Activated T-helper 1 cell treated with anti-CD3 and anti-CD28 coated beads, Interleukin-12 subunit alpha, Interleukin-12 subunit beta, Interleukin-2, Interleukin-4 antibody, amounts not matched to agents 30 ng/mL and 10 ng/mL and 1 ng/mL, durations not matched to agents 14 hours and 24 hours and 36 hours (primary cell): Measurements from ENCODE around the gene B4GALT4. TPM values are rescaled to one million over a fixed set of nuclear protein-coding genes. Genes with fewer than 3 reads are reported as not detected.
"Not testable (repeated sequence)": the region's sequence is repeated elsewhere in the genome, so short reads cannot be mapped to it uniquely, and the experiment has no call there.

Experiments used
- DNase-seq: peaks from one replicate; pipeline ENCODE4 v3.0.0; 2021; ENCODE audit warnings: low spot score
- H3K27ac Mint-ChIP-seq: one replicate; pipeline ENCODE4 v1.8.0; 2021; ENCODE audit warnings: mild to moderate bottlenecking, mixed read lengths
- H3K27me3 Mint-ChIP-seq: one replicate; pipeline ENCODE4 v1.8.0; 2022; ENCODE audit warnings: mild to moderate bottlenecking, moderate library complexity, mixed read lengths; ENCODE audit not compliant: insufficient read depth
- H3K36me3 Mint-ChIP-seq: one replicate; pipeline ENCODE4 v1.8.0; 2021; ENCODE audit warnings: low read depth, mixed read lengths
- H3K4me1 Mint-ChIP-seq: one replicate; pipeline ENCODE4 v1.8.0; 2021; ENCODE audit warnings: low read depth, mixed read lengths
- H3K4me3 Mint-ChIP-seq: one replicate; pipeline ENCODE4 v1.8.0; 2021; ENCODE audit warnings: mild to moderate bottlenecking, moderate library complexity, mixed read lengths
- H3K9me3 Mint-ChIP-seq: one replicate; pipeline ENCODE4 v1.8.0; 2021; ENCODE audit warnings: mixed read lengths
- intact Hi-C: fragments of 100-400 bp; cut with micrococcal nuclease; formaldehyde crosslinking; loops from one replicate; pipeline ENCODE4 v1.15.1; 2024
- total RNA-seq: library from RNA; stranded (reverse); gene quantifications from 2 replicates; pipeline ENCODE4 v1.2.3, GENCODE V29; 2022

B4GALT4 gene
- total RNA-seq, 1 donor from 2014 or later: 14.1 TPM

DNA sequence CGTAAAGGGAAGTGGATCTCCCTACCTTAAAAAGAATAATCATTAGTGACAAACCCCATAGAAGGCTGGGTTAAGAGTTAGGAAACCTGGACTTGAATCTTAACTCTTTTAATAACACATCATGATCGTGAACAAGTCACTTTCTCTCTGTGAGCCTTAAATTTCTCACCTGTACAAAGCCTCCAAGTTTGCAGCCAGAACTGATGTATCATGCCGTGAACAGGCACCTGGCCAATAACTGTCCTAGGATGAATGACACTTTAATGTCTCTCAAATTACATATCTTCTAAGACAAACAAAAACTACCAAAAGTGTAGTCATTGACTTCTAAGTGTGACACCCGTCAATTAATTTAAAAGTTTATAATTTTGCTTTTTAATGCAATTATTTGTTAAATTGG lies 63.4 kb downstream of the B4GALT4 start:
- Mint-ChIP-seq H3K27me3 (peaks cover 4% of the 10 kb centered on the region), H3K27ac (no peak overlapping the region), H3K36me3 (no peaks in the 10 kb centered on the region), H3K4me1 (no peaks in the 10 kb centered on the region), H3K9me3 (no peaks in the 10 kb centered on the region), H3K4me3 (no peak overlapping the region)
- intact Hi-C loops: no loop called here
- DNase-seq: no peak

GRCh38 chr3:119176778-119177177 lies 63.9 kb downstream of the B4GALT4 start:
- no peak for DNase-seq
- no peak overlapping the region for H3K4me3 Mint-ChIP-seq
- no peaks in the 10 kb centered on the region for H3K4me1 Mint-ChIP-seq
- H3K27me3 Mint-ChIP-seq: peaks cover 4% of the 10 kb centered on the region
- H3K9me3 Mint-ChIP-seq: no peaks in the 10 kb centered on the region
- H3K27ac Mint-ChIP-seq: no peak overlapping the region
- H3K36me3 Mint-ChIP-seq: no peaks in the 10 kb centered on the region
- intact Hi-C loops: no loop called here

DNA sequence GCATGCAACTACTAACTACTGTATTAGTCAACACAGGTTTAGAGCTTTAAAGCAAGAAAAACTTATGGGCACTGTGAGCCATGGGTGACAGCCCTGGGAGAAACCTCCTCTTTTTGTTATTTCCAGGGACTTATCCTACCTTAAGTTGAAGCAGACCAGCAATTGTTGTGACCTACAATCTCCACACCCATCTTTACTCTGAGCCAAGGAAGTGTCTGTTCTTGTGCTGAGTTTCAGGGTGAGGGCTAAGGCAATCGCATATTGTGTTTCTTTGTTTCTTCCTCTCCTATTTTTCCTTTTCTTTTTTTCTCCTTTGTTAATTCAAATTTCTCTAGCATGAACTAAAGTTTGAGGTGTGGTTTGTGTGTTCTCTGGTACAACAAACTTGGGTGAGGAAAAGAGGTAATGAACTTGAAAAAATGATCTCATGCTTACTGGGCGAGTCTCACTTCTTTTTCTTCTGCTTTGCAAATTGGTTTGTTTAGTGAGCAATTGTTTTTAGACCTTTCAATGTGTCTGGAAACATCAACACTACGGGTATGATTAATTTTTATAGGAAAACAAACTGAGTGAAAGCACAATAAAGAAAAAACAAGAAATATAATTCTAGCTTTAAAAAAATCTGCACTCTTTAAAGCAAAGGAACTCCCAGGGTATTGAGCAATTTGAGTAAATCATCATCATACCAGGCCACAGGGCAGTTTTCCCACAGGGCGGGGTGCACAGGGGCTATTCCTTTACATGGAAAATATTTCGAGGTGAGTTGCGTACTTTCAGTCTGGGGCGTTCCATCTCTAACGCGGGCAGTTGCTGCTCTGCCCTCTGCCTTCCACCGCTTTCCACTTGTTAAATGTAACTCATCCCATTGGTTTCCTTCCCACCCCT lies 64.6 kb downstream of the B4GALT4 start:
- Mint-ChIP-seq H3K4me3 (no peak overlapping the region), H3K4me1 (no peaks in the 10 kb centered on the region), H3K9me3 (no peaks in the 10 kb centered on the region), H3K36me3 (no peaks in the 10 kb centered on the region), H3K27me3 (peaks cover 4% of the 10 kb centered on the region), H3K27ac (no peak overlapping the region)
- DNase-seq: no peak
- intact Hi-C loops: no loop called here

GRCh38 chr3:119173325-119173724 lies 67.4 kb downstream of the B4GALT4 start, which contains the start of gene UPK1B:
Gene UPK1B (plus strand): TSS chr3:119173598. CDS start chr3:119186742, 13,144 bp downstream.
- Mint-ChIP-seq H3K4me1 (no peaks in the 10 kb centered on the region), H3K4me3 (no peak within 1 kb of the TSS), H3K27me3 (peaks cover 4% of the 10 kb centered on the region), H3K9me3 (no peaks in the 10 kb centered on the region), H3K27ac (no peak within 1 kb of the TSS), H3K36me3 (no peaks in the 10 kb centered on the region)
- intact Hi-C loops: no loop called here
- no peak for DNase-seq

- Mint-ChIP-seq H3K27ac (no peak overlapping the region), H3K4me3 (no peak overlapping the region), H3K27me3 (peaks cover 4% of the 10 kb centered on the region), H3K36me3 (no peaks in the 10 kb centered on the region), H3K4me1 (no peaks in the 10 kb centered on the region), H3K9me3 (no peaks in the 10 kb centered on the region)
- intact Hi-C loops: no loop called here
- no peak for DNase-seq
Observed at GRCh38 chr3:119170821-119171220, 69.9 kb downstream of the B4GALT4 start.

- H3K27ac Mint-ChIP-seq, H3K4me1 Mint-ChIP-seq, intact Hi-C loops, H3K27me3 Mint-ChIP-seq, H3K9me3 Mint-ChIP-seq, H3K4me3 Mint-ChIP-seq, H3K36me3 Mint-ChIP-seq, DNase-seq: not testable (repeated sequence)
Observed at GRCh38 chr3:119164745-119165144, 75.9 kb downstream of the B4GALT4 start.

Other genes starting within 250 kb of the B4GALT4 start
- 0.18 TPM in 1 of 2 replicates, not detected in the other for gene IGSF11, start 206.0 kb downstream of the B4GALT4 start, total RNA-seq
- gene TEX55, start 94.7 kb downstream of the B4GALT4 start, total RNA-seq: not detected in 2 replicates
- gene UPK1B, start 67.3 kb downstream of the B4GALT4 start, total RNA-seq: not detected in 2 replicates
- 7.5 and 8.0 TPM in 2 replicates for gene ARHGAP31, start 53.5 kb upstream of the B4GALT4 start, total RNA-seq
- gene TMEM39A, start 222.7 kb upstream of the B4GALT4 start, total RNA-seq: 51.3 and 56.9 TPM in 2 replicates
- gene POGLUT1, start 228.1 kb upstream of the B4GALT4 start, total RNA-seq: 26.0 and 28.7 TPM in 2 replicates